Stimulated activated CD4-positive, alpha-beta T cell treated with anti-CD3 and anti-CD28 coated beads, TNF-alpha, amount 100 ng/mL, for 1 hour (primary cell): ENCODE results near the gene PAFAH1B2.
"Not testable (repeated sequence)": the region's sequence is repeated elsewhere in the genome, so short reads cannot be mapped to it uniquely, and the experiment has no call there.

Source experiments
- DNase-seq, 3 donors: peaks; one replicate each; pipeline ENCODE4 v3.0.0-alpha.2; 2020; ENCODE audit warnings: low read depth in 3 of 3, low spot score in 1 of 3

Gene PAFAH1B2

DNA sequence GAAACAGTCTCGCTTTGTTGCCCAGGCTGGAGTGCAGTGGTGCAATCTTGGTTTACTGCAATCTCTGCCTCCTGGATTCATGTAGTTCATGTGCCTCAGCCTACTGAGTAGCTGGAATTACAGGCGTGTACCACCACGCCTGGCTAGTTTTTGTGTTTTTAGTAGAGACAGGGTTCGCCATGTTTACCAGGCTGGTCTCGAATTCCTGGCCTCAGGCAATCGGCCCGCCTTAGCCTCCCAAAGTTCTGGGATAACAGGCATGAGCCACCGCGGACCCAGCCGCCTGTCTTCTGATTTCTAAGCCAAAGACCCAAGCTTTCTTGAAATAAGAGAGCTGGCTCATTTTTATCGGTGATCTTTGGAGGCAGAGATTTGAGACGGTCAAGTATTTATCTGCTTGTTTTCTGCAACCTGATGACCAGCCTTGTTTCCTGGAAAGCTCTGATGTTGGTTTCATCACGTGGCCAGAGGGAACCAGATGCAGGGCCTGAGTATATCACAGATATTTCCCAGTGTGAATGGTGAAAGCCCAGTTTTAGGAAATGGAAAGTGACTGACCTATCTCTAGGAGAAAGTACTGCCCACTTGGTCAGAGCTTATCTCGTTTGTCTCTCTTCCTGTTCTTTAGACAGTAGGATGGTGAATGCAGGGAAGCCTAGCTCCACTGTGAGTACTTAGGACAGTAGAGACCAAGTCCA is 28.8 kb downstream of the PAFAH1B2 start:
- DNase-seq: no peak

DNA sequence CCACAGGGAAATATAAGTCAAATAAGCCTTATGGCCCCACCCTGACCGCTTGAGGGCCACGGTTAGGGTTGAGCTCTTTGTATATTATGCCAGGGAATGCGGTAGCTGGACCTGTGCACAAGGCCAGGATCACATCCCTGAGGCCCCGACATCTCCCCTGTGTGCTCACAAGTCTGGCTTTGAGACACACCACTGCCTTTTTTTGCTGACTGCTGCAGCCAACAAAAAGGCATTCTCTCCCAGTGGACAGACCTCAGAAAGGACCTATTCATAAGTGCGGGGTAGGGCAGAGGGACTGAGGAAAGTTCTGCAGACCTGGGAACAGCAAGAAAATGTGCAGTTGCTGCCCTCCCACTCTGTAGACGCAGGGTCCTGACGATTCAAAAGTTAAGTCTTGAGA is 31.0 kb downstream of the PAFAH1B2 start:
- DNase-seq: no peak

DNA sequence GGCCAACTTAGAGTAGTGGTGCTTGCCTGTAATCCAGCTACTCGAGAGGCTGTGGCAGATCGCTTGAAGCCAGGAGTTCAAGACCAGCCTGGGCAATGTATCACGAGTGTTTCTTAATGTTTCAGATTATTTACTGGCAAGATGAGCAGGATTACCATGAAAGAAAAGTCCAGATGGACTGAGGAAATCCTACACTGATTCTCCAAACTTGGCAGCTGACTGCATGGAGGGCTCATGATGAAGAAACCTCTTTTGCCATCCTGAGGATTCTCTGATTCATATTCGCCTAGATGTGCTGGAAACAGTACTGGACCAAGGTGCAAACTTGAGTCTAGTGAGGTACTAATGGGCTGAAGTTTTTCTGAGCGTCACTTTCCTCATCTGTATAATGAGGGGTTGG is 31.7 kb downstream of the PAFAH1B2 start:
- DNase-seq: no peak

- DNase-seq: no peak
These were observed 32.1 kb downstream of the PAFAH1B2 start for GRCh38 chr11:117176186-117176585.

GRCh38 chr11:117177534-117178209 is 33.6 kb downstream of the PAFAH1B2 start:
- DNase-seq: no peak

GRCh38 chr11:117178210-117179034 is 34.3 kb downstream of the PAFAH1B2 start, which contains the start of gene SIDT2:
TSS of gene SIDT2 (plus strand) at chr11:117178743. CDS start at chr11:117179264, 521 bp downstream.
- DNase-seq: peak; percentile 63 to 77 (median 67)

GRCh38 chr11:117179048-117179999 is 35.2 kb downstream of the PAFAH1B2 start:
- peak in 2 of 3 donors; percentile 15 to 19 for DNase-seq

- DNase-seq: no peak
These were observed 35.9 kb downstream of the PAFAH1B2 start for GRCh38 chr11:117180020-117180419.

DNA sequence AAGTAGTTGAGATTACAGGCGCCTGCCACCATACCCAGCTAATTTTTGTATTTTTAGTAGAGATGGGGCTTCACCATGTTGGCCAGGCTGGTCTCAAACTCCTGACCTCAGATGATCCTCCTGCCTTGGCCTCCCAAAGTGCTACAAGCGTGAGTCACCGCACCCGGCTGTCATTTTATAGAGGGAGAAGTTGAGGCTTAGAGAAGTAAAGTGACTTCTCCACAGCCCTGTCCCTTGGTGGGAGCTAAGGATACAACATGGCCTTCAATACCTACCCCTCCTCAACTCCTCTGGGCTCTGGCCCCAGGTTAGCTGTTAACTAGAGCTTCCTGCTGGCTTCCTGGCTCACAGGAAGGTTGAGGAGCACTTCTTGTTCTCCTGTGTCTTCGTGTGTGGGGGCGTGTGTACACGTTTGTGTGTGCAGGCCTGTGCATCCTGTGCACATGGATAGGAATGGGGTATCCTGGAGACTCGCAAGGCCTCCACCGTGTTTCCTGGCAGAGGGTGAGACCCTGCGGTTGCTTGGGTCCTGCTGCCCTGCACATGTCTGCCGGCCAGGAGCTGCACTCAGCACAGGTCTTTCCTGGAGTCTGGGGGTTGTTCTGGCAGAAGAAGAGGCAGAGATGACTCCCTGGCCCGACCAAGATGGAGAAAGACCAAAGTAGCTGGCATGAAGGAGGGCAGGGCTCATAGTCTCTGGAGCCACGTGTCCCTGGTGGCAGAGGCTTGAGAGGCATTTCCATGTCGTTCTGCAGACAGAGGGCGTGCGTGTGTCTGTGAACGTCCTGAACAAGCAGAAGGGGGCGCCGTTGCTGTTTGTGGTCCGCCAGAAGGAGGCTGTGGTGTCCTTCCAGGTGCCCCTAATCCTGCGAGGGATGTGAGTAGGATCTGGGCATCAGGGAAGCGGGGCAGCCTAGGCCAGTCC is 36.8 kb downstream of the PAFAH1B2 start:
- peak in 2 of 3 donors; percentile 23 to 24 for DNase-seq

- no peak for DNase-seq
These were observed 37.8 kb downstream of the PAFAH1B2 start for GRCh38 chr11:117181586-117182550.

DNA sequence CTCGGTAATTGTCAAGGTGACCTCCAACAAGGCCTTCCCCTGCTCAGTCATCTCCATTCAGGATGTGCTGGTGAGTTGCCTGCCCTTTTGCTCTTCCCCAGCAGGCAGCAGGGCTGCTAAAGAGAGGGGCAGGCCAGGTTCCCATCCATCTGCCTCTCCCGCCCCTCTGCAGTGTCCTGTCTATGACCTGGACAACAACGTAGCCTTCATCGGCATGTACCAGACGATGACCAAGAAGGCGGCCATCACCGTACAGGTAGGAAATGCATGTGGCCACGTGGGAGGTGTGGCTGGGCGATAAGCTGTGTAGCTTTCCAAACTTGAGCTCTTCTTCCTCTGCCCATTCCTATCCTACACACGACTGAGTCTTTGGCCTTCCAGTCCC is 38.5 kb downstream of the PAFAH1B2 start:
- DNase-seq: no peak

DNA sequence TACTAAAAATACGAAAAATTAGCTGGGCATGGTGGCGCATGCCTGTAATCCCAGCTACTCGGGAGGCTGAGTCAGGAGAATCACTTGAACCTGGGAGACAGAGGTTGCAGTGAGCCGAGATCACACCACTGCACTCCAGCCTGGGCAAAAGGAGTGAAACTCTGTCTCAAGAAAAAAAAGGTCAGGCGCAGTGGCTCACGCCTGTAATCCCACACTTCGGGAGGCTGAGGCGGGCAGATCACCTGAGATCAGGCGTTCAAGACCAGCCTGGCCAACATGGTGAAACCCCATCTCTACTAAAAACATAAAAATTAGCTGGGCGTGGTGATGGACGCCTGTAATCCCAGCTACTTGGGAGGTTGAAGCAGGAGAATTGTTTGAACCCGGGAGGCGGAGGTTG is 39.1 kb downstream of the PAFAH1B2 start:
- not testable (repeated sequence) for DNase-seq

DNA sequence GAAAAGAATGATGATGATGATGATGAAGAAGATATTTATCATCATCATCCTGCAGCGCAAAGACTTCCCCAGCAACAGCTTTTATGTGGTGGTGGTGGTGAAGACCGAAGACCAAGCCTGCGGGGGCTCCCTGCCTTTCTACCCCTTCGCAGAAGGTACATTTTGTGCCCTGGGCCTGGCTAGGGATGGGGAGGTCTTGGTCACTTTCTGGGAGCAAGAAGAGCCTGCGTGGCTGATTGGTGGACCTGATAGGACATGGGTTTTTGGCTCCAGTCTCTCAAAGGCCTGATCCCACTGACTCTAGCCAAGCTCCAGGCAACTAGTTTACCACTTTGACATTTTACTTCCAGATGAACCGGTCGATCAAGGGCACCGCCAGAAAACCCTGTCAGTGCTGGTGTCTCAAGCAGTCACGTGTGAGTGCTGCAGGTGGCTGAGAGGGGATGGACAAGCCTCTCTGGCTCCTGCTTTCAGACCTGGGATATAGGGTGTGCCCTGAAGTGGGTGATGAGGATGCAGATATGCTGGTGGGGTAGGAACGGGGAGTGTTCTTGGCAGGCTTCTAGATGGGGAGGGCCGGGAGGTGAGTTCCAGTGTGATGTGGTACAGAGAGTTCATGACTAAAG is 39.8 kb downstream of the PAFAH1B2 start:
- no peak for DNase-seq

- no peak for DNase-seq
These were observed 41.8 kb downstream of the PAFAH1B2 start for GRCh38 chr11:117185736-117186430.

DNA sequence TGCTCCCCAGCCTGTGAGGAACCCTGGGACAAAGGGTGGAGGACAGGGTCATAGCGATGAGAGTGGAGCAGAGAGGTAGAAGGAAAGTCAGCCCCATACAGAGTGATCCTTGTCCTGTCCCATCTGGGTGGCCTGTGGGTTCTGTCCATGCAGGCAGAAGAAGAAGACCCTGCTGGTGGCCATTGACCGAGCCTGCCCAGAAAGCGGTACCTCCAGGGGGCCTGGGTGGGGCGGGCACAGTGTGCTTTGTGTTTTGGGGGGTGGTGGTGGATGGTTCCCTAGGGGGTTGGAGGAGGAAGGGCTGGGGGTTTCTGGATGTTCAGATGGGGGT is 42.3 kb downstream of the PAFAH1B2 start:
- no peak for DNase-seq

- DNase-seq: no peak
These were observed 42.9 kb downstream of the PAFAH1B2 start for GRCh38 chr11:117187007-117187406.

DNA sequence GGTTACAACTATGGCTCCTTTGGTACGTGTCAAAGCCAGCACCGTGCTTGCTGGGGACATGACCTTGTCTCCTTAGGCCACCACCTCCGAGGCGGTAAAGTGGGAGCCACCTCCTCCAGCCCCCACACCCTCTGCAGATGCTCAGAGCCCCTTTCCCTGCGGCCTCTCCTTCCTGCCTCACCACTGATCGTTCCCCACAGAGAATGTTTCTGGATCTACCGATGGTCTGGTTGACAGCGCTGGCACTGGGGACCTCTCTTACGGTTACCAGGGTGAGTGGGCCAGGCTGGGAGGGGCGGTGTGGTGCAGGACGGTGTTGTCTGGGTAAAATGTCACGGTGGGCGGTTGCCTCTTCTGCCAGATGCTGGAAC is 43.3 kb downstream of the PAFAH1B2 start:
- no peak for DNase-seq
